ENCODE data around the gene MAGI2.

MAGI2 gene

GRCh38 chr7:79453558-79454360 is at the start of gene MAGI2:
Gene MAGI2 (minus strand): TSS chr7:79453667. CDS start chr7:79453320, 347 bp downstream.
- DNase-seq: peak; percentile 81

GRCh38 chr7:79502151-79502550 is 48.7 kb upstream of the MAGI2 start:
- no peak for DNase-seq

- no peak for DNase-seq
Observed at GRCh38 chr7:79500759-79501158, 47.3 kb upstream of the MAGI2 start.

GRCh38 chr7:79497728-79498127 is 44.3 kb upstream of the MAGI2 start:
- no peak for DNase-seq

GRCh38 chr7:79495544-79496272 is 42.2 kb upstream of the MAGI2 start:
- peak; percentile 80 for DNase-seq

GRCh38 chr7:79494046-79494445 is 40.6 kb upstream of the MAGI2 start:
- DNase-seq: no peak

- no peak for DNase-seq
Observed at GRCh38 chr7:79489371-79489770, 35.9 kb upstream of the MAGI2 start.

GRCh38 chr7:79478386-79478785 is 24.9 kb upstream of the MAGI2 start:
- no peak for DNase-seq

- DNase-seq: no peak
Observed at GRCh38 chr7:79475455-79475854, 22.0 kb upstream of the MAGI2 start.

- DNase-seq: no peak
Observed at GRCh38 chr7:79471699-79472098, 18.2 kb upstream of the MAGI2 start.

- DNase-seq: no peak
Observed at GRCh38 chr7:79471283-79471682, 17.8 kb upstream of the MAGI2 start.

- no peak for DNase-seq
Observed at GRCh38 chr7:79465551-79465950, 12.1 kb upstream of the MAGI2 start.

GRCh38 chr7:79464051-79464450 is 10.6 kb upstream of the MAGI2 start:
- DNase-seq: no peak

GRCh38 chr7:79462390-79462789 is 8.9 kb upstream of the MAGI2 start:
- no peak for DNase-seq

- peak; percentile 83 for DNase-seq
Observed at GRCh38 chr7:79461660-79462059, 8.2 kb upstream of the MAGI2 start.

GRCh38 chr7:79459381-79459780 is 5.9 kb upstream of the MAGI2 start:
- DNase-seq: no peak

- peak; percentile 14 for DNase-seq
Observed at GRCh38 chr7:79458796-79459195, 5.3 kb upstream of the MAGI2 start.

GRCh38 chr7:79455173-79455790 is 1.8 kb upstream of the MAGI2 start:
- DNase-seq: no peak

GRCh38 chr7:79454361-79454960 is 994 bp upstream of the MAGI2 start:
- peak; percentile 35 for DNase-seq

- no peak for DNase-seq
Observed at GRCh38 chr7:79453266-79453557, 255 bp downstream of the MAGI2 start.

GRCh38 chr7:79452495-79453265 is 787 bp downstream of the MAGI2 start:
- peak; percentile 33 for DNase-seq

GRCh38 chr7:79452032-79452494 is 1.4 kb downstream of the MAGI2 start:
- DNase-seq: peak; percentile 83

GRCh38 chr7:79451580-79451979 is 1.9 kb downstream of the MAGI2 start:
- peak; percentile 10 for DNase-seq
